ENCODE data around the gene TFCP2L1. TPM values are rescaled to one million over a fixed set of nuclear protein-coding genes. Genes with fewer than 3 reads are reported as not detected.

The TFCP2L1 gene
- total RNA-seq, 1 donor from 2014 or later, result 0.54 TPM

DNA sequence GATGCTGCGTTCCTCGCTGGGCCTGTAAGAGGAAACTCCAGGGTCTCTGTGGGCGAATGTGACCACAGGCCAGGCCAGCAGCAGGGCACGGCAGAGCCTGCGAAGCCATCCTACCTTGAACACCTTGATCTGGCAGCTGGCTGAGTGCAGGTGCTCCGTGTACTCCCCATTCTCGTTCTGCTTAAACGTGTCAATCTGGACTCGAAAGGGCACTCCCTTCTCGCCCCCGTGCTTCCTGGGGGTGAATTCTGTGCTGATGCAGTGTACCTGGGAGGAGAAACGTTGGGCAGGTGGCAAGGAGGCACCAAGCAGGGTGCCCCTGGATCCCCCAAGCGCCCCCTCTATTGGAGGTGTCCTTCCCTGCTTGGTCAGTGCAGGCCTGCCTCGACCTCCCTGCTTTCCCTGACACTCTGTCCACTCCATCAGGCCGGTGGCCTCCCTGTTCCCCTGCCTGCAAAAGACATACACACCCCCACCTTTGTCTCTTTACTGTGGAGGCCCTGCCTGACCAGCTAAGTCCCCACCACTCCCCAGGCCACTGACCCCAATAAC is 38.2 kb downstream of the TFCP2L1 start:
- Mint-ChIP-seq H3K4me1 (peaks cover 4% of the 10 kb centered on the region), H3K27me3 (ENCODE audit: low read depth) (peaks cover 4% of the 10 kb centered on the region), H3K27ac (no peak overlapping the region), H3K9me3 (no peaks in the 10 kb centered on the region), H3K36me3 (no peaks in the 10 kb centered on the region), H3K4me3 (no peak overlapping the region)
- DNase-seq (ENCODE audit: low spot score in 2 of 2, unreplicated experiment in 2 of 2), result no peak
- no peak for TF ChIP-seq CTCF (IDR thresholded peaks at IDR 0.05; ENCODE audit: unreplicated experiment)

DNA sequence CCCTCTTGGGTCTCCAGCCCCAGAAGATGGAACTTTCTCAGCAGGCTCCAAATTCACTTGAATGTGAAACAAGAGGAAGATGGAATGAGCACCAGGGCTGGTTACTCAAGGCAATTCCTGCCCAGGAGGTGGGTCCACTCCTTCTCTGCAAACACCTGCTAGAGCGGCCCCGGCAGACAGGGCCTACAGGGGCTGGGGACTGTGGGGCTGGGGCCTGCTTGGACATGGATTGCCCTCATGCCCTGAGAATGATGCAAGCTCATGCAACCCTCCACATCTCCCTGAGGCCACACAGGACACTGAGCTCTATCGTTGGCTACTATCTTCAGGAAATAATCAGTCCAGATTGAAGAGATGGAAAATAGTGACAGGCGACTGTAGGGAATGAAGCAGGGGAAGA is 39.1 kb downstream of the TFCP2L1 start:
- TF ChIP-seq CTCF (IDR thresholded peaks at IDR 0.05; ENCODE audit: unreplicated experiment), result no peak
- Mint-ChIP-seq H3K9me3 (no peaks in the 10 kb centered on the region), H3K27ac (no peak overlapping the region), H3K4me1 (peaks cover 4% of the 10 kb centered on the region), H3K4me3 (no peak overlapping the region), H3K36me3 (no peaks in the 10 kb centered on the region), H3K27me3 (ENCODE audit: low read depth) (peaks cover 4% of the 10 kb centered on the region)
- DNase-seq (ENCODE audit: low spot score in 2 of 2, unreplicated experiment in 2 of 2), result no peak

DNA sequence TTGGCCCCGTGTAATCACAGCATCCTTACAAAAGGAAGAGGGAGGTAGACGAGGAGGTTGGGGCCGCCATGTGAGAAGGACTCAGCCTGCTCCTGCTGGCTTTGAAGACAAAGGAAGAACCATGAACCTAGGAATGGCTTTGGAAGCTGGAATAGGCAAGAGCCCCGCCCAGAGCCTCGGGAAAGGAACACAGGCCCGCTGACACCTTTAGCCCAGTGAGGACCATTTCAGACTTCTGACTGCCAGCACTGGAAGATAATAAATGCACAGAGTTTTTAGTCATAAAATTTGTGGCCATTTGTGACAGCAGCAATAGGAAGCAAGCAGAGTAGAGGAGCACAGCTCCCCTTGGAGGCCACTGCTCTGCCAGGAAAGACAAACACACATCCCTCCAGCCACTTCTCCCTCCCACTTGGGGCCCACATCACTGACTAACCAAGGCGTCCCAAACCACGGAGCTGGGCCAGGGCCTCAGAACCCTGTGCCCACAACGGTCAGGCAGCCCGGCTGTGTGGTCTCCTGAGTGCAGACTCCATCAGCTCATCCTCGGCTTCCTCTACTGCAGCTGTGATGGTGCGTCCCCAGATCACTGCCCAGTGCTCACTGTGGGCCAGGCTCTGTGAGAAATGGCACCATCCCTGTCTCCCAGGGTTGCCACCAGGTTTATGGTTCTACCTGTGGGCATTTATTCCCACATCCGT is 39.7 kb downstream of the TFCP2L1 start:
- H3K36me3 Mint-ChIP-seq, result no peaks in the 10 kb centered on the region
- peaks cover 4% of the 10 kb centered on the region for H3K27me3 Mint-ChIP-seq (ENCODE audit: low read depth)
- no peak for DNase-seq (ENCODE audit: low spot score in 2 of 2, unreplicated experiment in 2 of 2)
- no peaks in the 10 kb centered on the region for H3K9me3 Mint-ChIP-seq
- peaks cover 4% of the 10 kb centered on the region for H3K4me1 Mint-ChIP-seq
- H3K27ac Mint-ChIP-seq, result no peak overlapping the region
- TF ChIP-seq CTCF (IDR thresholded peaks at IDR 0.05; ENCODE audit: unreplicated experiment), result no peak
- no peak overlapping the region for H3K4me3 Mint-ChIP-seq

DNA sequence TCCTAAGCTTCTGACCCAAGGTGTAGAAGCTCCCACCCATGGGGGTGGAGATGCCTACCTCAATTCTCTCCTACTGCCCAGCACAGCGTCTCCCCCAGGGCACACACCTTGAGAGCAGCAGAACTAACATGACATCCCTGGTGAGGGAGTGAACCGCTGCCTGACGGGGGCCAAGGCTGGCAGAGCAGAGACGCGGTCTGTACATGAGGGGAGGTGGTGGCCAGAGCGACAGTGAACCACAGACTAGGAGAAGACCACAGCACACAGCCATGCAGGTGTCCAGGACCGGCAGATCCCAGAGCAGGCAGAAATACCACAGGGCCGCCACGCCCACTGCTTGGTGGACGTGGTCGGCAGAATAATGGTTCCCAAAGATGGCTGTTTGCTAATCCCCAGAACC is 40.4 kb downstream of the TFCP2L1 start:
- Mint-ChIP-seq H3K4me3 (no peak overlapping the region), H3K27me3 (ENCODE audit: low read depth) (peaks cover 7% of the 10 kb centered on the region), H3K9me3 (no peaks in the 10 kb centered on the region), H3K4me1 (peaks cover 4% of the 10 kb centered on the region), H3K27ac (no peak overlapping the region), H3K36me3 (no peaks in the 10 kb centered on the region)
- DNase-seq (ENCODE audit: low spot score in 2 of 2, unreplicated experiment in 2 of 2), result no peak
- TF ChIP-seq CTCF (IDR thresholded peaks at IDR 0.05; ENCODE audit: unreplicated experiment), result no peak

DNA sequence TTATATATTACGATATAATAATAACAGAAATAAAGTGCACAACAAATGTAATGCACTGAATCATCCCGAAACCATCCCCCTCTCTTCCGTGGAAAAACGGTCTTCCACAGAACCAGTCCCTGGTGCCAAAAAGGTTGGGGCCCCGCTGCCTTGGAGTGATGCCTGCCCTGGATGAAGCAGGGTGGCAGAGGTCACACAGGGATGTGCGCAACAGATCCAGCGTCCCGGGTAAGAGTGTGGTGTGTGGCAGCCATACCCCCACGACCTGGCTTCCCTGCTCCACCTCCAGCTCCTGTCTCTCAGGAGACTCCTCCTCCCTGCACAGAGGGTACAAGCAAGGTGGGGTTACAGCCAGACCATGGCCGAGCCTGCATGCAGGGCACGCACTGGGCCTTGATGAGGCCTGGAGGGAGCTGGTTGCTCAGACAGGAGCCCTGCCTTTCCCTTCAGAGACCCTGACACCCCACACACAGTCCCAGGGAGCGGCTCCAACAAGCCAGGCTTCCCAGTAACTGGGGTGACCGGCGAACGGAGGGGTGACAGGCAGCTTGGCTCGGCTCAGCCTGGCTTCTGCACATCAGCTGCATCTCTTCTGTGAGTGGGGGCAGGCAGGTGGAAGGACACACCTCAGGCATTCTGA is 41.1 kb downstream of the TFCP2L1 start:
- no peaks in the 10 kb centered on the region for H3K36me3 Mint-ChIP-seq
- H3K4me3 Mint-ChIP-seq, result no peak overlapping the region
- peaks cover 9% of the 10 kb centered on the region for H3K27me3 Mint-ChIP-seq (ENCODE audit: low read depth)

More for the DNA sequence above, 41.1 kb downstream of the TFCP2L1 start:
- Mint-ChIP-seq H3K27ac (no peak overlapping the region), H3K9me3 (no peaks in the 10 kb centered on the region), H3K4me1 (peaks cover 4% of the 10 kb centered on the region)
- DNase-seq (ENCODE audit: low spot score in 2 of 2, unreplicated experiment in 2 of 2), result no peak
- TF ChIP-seq CTCF (IDR thresholded peaks at IDR 0.05; ENCODE audit: unreplicated experiment), result no peak

All from mesothelial cell of epicardium (in vitro differentiated cells).